SK-N-SH (cell line): ENCODE results near the gene SMAP2. TPM values are rescaled to one million over a fixed set of nuclear protein-coding genes. Genes with fewer than 3 reads are reported as not detected.

Experiments
- CTCF ChIA-PET: fragments of 300-600, 350-600 bp; formaldehyde crosslinking; extraction: SDS; loops from one replicate; lab custom pipeline; 2021; lab: Yijun Ruan, JAX
- POLR2A ChIA-PET: fragments of 350-600 bp; sonication (Branson Sonifier 250); formaldehyde crosslinking; extraction: SDS; loops from one replicate; lab custom pipeline; 2020; ENCODE audit warnings: antibody characterized with exemption, inconsistent platforms; lab: Yijun Ruan, JAX
- DNase-seq: peaks from one replicate; pipeline ENCODE4 v3.0.0; 2012
- H2AFZ ChIP-seq: fragments of 200-600 bp; sonication (generic); 2 replicates; pipeline ENCODE4 v1.8.1; 2016; ENCODE audit warnings: antibody characterized with exemption, mild to moderate bottlenecking, low read depth
- H3F3A ChIP-seq: fragments of 200-600 bp; sonication (generic); replicated peaks from 2 replicates; pipeline ENCODE3; 2016; ENCODE audit warnings: antibody characterized with exemption, mild to moderate bottlenecking; ENCODE audit not compliant: insufficient read depth
- H3K27ac ChIP-seq, 2 experiments: fragments of 200-500 bp in 1 of 2; fragments of 200-600 bp in 1 of 2; sonication (Bioruptor generic) in 1 of 2; sonication (generic), shearing (Covaris generic) in 1 of 2; 2 replicates each; pipeline versions ENCODE4 v1.5.1 to v1.6.1; 2014 to 2016; ENCODE audit warnings: low read depth in 2 of 2, inconsistent platforms in 1 of 2, low read length in 1 of 2, mild to moderate bottlenecking in 1 of 2, mixed read lengths in 1 of 2
- H3K27me3 ChIP-seq: fragments of 200-600 bp; sonication (generic), shearing (Covaris generic); 2 replicates; pipeline ENCODE4 v1.6.1; 2016; ENCODE audit warnings: mixed run types; ENCODE audit not compliant: insufficient read depth
- H3K36me3 ChIP-seq, 2 experiments: fragments of 200-500 bp in 1 of 2; fragments of 200-600 bp in 1 of 2; sonication (Bioruptor generic) in 1 of 2; sonication (generic) in 1 of 2; replicated peaks in 1 of 2; 2 replicates each; pipeline versions ENCODE3 to v1.5.1; 2014 to 2016; ENCODE audit warnings: low read length in 1 of 2, mild to moderate bottlenecking in 1 of 2; ENCODE audit not compliant: insufficient read depth in 2 of 2, control insufficient read depth in 1 of 2
- H3K4me1 ChIP-seq, 2 experiments: fragments of 200-500 bp in 1 of 2; fragments of 200-600 bp in 1 of 2; sonication (Bioruptor generic) in 1 of 2; sonication (generic), shearing (Covaris generic) in 1 of 2; 2 replicates each; pipeline versions ENCODE4 v1.5.1 to v1.6.1; 2014 to 2016; ENCODE audit warnings: low read depth in 1 of 2, low read length in 1 of 2, mixed run types in 1 of 2; ENCODE audit not compliant: insufficient read depth in 2 of 2, control insufficient read depth in 1 of 2
- H3K4me2 ChIP-seq: fragments of 200-600 bp; sonication (generic), shearing (Covaris generic); 2 replicates; pipeline ENCODE4 v1.6.1; 2017; ENCODE audit warnings: mixed run types
- H3K4me3 ChIP-seq, 2 experiments: fragments of 200-500 bp in 1 of 2; fragments of 200-600 bp in 1 of 2; sonication (Bioruptor generic) in 1 of 2; sonication (generic), shearing (Covaris generic) in 1 of 2; 2 replicates each; pipeline versions ENCODE4 v1.5.1 to v1.8.1; 2014 to 2016; ENCODE audit warnings: low read depth in 2 of 2, inconsistent platforms in 1 of 2, low read length in 1 of 2, mild to moderate bottlenecking in 1 of 2, mixed read lengths in 1 of 2, moderate library complexity in 1 of 2
- H3K79me2 ChIP-seq: fragments of 200-600 bp; sonication (generic); 2 replicates; pipeline ENCODE4 v1.8.1; 2017; ENCODE audit warnings: mild to moderate bottlenecking; ENCODE audit not compliant: insufficient read depth
- H3K9ac ChIP-seq: fragments of 200-600 bp; sonication (generic); 2 replicates; pipeline ENCODE4 v1.6.1; 2017; ENCODE audit warnings: mixed run types
- H3K9me2 ChIP-seq: fragments of 200-600 bp; sonication (generic); 2 replicates; pipeline ENCODE4 v1.6.1; 2017; ENCODE audit warnings: mixed run types
- H3K9me3 ChIP-seq: fragments of 200-600 bp; sonication (generic); 2 replicates; pipeline ENCODE4 v1.6.1; 2017; ENCODE audit warnings: mixed run types, mild to moderate bottlenecking, moderate library complexity
- H4K20me1 ChIP-seq: fragments of 200-600 bp; sonication (generic); 2 replicates; pipeline ENCODE4 v1.6.1; 2017; ENCODE audit warnings: mild to moderate bottlenecking, mixed run types; ENCODE audit not compliant: insufficient read depth
- CHD2 ChIP-seq: fragments of 150-350 bp; IDR thresholded peaks from 2 replicates; pipeline ENCODE4 v1.6.1; 2018; ENCODE audit warnings: low read length; ENCODE audit not compliant: partially characterized antibody
- ELF1 ChIP-seq: IDR thresholded peaks from 2 replicates; pipeline ENCODE4 v1.4.0; 2012
- EP300 ChIP-seq, 2 experiments: IDR thresholded peaks; 2 replicates each; pipeline versions ENCODE4 v1.4.0 to v1.6.1; 2012; ENCODE audit warnings: borderline replicate concordance in 1 of 2, low read depth in 1 of 2, low read length in 1 of 2
- EZH2phosphoT487 ChIP-seq: fragments of 200-600 bp; sonication (generic); IDR thresholded peaks from 2 replicates; pipeline ENCODE4 v1.6.1; 2017; ENCODE audit warnings: low read depth, mixed run types, mild to moderate bottlenecking, antibody characterized with exemption, moderate library complexity, borderline replicate concordance
- FOXM1 ChIP-seq: IDR thresholded peaks from 2 replicates; pipeline ENCODE4 v1.4.0; 2012; ENCODE audit warnings: low read depth, mild to moderate bottlenecking
- GABPA ChIP-seq: IDR thresholded peaks from 2 replicates; pipeline ENCODE4 v1.4.0; 2012; ENCODE audit warnings: low read depth, mild to moderate bottlenecking
- JUND ChIP-seq: IDR thresholded peaks from 2 replicates; pipeline ENCODE4 v1.4.0; 2012
- MEF2A ChIP-seq: IDR thresholded peaks from 2 replicates; pipeline ENCODE4 v1.4.0; 2012; ENCODE audit warnings: low read depth, borderline replicate concordance
- MXI1 ChIP-seq: IDR thresholded peaks from 2 replicates; pipeline ENCODE4 v1.6.1; 2012; ENCODE audit warnings: mild to moderate bottlenecking, low read depth, low read length, improper control_type of control experiment
- NRF1 ChIP-seq: IDR thresholded peaks from 2 replicates; pipeline ENCODE4 v1.6.1; 2012; ENCODE audit warnings: low read depth, mild to moderate bottlenecking, low read length
- POLR2AphosphoS5 ChIP-seq: IDR thresholded peaks from 2 replicates; pipeline ENCODE4 v1.6.1; 2012; ENCODE audit warnings: low read depth, low read length
- RAD21 ChIP-seq: IDR thresholded peaks from 2 replicates; pipeline ENCODE4 v1.6.1; 2012; ENCODE audit warnings: mild to moderate bottlenecking, low read length
- RCOR1 ChIP-seq: fragments of 150-350 bp; IDR thresholded peaks from 2 replicates; pipeline ENCODE4 v1.6.1; 2017; ENCODE audit warnings: antibody characterized with exemption, low read length
- SIN3A ChIP-seq: IDR thresholded peaks from 2 replicates; pipeline ENCODE4 v1.6.1; 2012; ENCODE audit warnings: low read depth, mild to moderate bottlenecking, low read length, moderate library complexity, borderline replicate concordance
- TAF1 ChIP-seq: IDR thresholded peaks from 2 replicates; pipeline ENCODE4 v1.6.1; 2012; ENCODE audit warnings: low read depth, mild to moderate bottlenecking, low read length, moderate library complexity, borderline replicate concordance
- TCF12 ChIP-seq: IDR thresholded peaks from 2 replicates; pipeline ENCODE4 v1.4.0; 2012
- YY1 ChIP-seq: IDR thresholded peaks from 2 replicates; pipeline ENCODE4 v1.4.0; 2012; ENCODE audit warnings: low read depth, mild to moderate bottlenecking
- WGBS: methylation state at CpG from one replicate; pipeline ENCODE4 v1.1.6; 2017; ENCODE audit warnings: low lambda C conversion rate; 5-methylcytosine and 5-hydroxymethylcytosine counted together
- polyA plus RNA-seq, 3 experiments: library from polyadenylated mRNA; depleted of rRNA; stranded (reverse); fragments of >200 nt; gene quantifications; 2 replicates each; pipeline ENCODE4 v1.2.3, GENCODE V29; 2012
- TF ChIP-seq, protein P1 (sequence below): IDR thresholded peaks from 2 replicates; pipeline ENCODE4 v1.4.0; 2012; ENCODE audit warnings: low read depth, borderline replicate concordance
- TF ChIP-seq, protein P2 (sequence below): IDR thresholded peaks from 2 replicates; pipeline ENCODE4 v1.6.1; 2012; ENCODE audit warnings: mild to moderate bottlenecking, low read depth, low read length, moderate library complexity
- TF ChIP-seq, protein P3 (sequence below): IDR thresholded peaks from 2 replicates; pipeline ENCODE4 v1.4.0; 2012; ENCODE audit warnings: low read depth, borderline replicate concordance
- TF ChIP-seq, protein P4 (sequence below): fragments of 150-350 bp; IDR thresholded peaks from 2 replicates; pipeline ENCODE4 v1.6.1; 2016; ENCODE audit warnings: mild to moderate bottlenecking, low read depth, low read length
- TF ChIP-seq, protein P5 (sequence below): fragments of 150-350 bp; IDR thresholded peaks from 2 replicates; pipeline ENCODE4 v1.6.1; 2017; ENCODE audit warnings: antibody characterized with exemption, low read length, low read depth, borderline replicate concordance

SMAP2 gene
- polyA plus RNA-seq, 1 of the 3 experiments (the other 2 are of a cell fraction): 11.2 TPM

DNA sequence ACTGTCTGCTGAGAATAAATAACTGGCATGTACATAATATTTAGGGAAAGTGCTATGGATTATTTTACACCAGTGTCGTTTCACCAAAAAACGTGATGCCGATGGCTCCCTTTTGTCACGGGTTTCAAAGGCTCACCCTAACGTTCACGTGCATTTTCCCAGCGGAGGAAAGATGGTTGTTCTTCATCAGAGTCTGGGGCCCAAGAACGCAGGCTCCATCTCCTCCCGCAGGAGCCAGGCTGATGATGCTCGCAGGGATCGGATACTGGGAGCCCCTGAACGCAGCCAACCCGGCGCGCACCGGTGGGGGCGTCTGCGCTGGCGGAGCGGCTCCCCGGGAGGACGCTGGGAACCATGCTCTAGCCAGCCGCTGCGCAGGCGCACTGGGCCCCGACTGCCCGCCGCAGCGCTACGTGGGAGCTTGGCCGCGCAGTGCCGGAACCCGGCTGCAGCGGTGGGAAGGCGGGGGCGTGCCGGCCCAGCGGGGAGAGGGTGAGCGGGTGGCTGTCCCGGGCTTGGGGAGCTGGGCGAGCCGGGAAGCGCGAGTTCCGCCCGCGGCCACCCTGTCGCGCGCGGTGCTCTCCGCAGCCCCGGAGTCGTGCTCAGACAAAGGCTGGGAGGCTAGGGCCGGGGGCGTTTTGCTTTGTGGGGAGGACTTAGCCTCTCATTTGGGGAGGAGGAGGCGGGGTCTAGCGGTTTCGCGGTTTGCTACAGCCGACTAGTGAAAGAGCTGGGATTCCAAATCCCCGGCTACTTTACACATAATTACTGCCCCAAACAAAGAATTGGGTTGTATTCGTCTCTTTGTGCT, 76.4 kb downstream of the SMAP2 start, which contains the start of gene ZFP69B:
Gene ZFP69B, plus strand, starts transcription at position 793 of the 811 bp plus-strand sequence. CDS start 486 bp downstream, outside the sequence.
- CTCF ChIA-PET: interaction anchor here (0.6 to 2.6 kb wide), 8 partner anchors 8 to 306 kb away, joined by 3 to 20 read pairs (median 4); no protein-coding TSS in a partner anchor
- WGBS: 2% methylated on average over 17 of the region's 64 CpGs
- TF ChIP-seq, protein P1, sequence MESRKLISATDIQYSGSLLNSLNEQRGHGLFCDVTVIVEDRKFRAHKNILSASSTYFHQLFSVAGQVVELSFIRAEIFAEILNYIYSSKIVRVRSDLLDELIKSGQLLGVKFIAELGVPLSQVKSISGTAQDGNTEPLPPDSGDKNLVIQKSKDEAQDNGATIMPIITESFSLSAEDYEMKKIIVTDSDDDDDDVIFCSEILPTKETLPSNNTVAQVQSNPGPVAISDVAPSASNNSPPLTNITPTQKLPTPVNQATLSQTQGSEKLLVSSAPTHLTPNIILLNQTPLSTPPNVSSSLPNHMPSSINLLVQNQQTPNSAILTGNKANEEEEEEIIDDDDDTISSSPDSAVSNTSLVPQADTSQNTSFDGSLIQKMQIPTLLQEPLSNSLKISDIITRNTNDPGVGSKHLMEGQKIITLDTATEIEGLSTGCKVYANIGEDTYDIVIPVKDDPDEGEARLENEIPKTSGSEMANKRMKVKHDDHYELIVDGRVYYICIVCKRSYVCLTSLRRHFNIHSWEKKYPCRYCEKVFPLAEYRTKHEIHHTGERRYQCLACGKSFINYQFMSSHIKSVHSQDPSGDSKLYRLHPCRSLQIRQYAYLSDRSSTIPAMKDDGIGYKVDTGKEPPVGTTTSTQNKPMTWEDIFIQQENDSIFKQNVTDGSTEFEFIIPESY: 0 out of 2 replicates have a peak, but pooled peaks have one; percentile 8
- TF ChIP-seq NRF1: peak; percentile 93
- peak; percentile 1; the same call in 1 of the 2 replicates for TF ChIP-seq TCF12
- TF ChIP-seq RAD21: no peak
- no peak for TF ChIP-seq MEF2A
- peak; percentile 70; the same call in 1 of the 2 replicates for TF ChIP-seq YY1
- no peak for TF ChIP-seq GABPA
- no peak for TF ChIP-seq CHD2
- TF ChIP-seq POLR2AphosphoS5: peak; percentile 85
- no peak for TF ChIP-seq RCOR1
- TF ChIP-seq EZH2phosphoT487: no peak
- TF ChIP-seq, protein P2, sequence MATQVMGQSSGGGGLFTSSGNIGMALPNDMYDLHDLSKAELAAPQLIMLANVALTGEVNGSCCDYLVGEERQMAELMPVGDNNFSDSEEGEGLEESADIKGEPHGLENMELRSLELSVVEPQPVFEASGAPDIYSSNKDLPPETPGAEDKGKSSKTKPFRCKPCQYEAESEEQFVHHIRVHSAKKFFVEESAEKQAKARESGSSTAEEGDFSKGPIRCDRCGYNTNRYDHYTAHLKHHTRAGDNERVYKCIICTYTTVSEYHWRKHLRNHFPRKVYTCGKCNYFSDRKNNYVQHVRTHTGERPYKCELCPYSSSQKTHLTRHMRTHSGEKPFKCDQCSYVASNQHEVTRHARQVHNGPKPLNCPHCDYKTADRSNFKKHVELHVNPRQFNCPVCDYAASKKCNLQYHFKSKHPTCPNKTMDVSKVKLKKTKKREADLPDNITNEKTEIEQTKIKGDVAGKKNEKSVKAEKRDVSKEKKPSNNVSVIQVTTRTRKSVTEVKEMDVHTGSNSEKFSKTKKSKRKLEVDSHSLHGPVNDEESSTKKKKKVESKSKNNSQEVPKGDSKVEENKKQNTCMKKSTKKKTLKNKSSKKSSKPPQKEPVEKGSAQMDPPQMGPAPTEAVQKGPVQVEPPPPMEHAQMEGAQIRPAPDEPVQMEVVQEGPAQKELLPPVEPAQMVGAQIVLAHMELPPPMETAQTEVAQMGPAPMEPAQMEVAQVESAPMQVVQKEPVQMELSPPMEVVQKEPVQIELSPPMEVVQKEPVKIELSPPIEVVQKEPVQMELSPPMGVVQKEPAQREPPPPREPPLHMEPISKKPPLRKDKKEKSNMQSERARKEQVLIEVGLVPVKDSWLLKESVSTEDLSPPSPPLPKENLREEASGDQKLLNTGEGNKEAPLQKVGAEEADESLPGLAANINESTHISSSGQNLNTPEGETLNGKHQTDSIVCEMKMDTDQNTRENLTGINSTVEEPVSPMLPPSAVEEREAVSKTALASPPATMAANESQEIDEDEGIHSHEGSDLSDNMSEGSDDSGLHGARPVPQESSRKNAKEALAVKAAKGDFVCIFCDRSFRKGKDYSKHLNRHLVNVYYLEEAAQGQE: 0 out of 2 replicates have a peak, but pooled peaks have one; percentile 44
- TF ChIP-seq ELF1: peak; percentile 51; the same call in 1 of the 2 replicates
- TF ChIP-seq, protein P3, sequence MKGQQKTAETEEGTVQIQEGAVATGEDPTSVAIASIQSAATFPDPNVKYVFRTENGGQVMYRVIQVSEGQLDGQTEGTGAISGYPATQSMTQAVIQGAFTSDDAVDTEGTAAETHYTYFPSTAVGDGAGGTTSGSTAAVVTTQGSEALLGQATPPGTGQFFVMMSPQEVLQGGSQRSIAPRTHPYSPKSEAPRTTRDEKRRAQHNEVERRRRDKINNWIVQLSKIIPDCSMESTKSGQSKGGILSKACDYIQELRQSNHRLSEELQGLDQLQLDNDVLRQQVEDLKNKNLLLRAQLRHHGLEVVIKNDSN: 0 out of 2 replicates have a peak, but pooled peaks have one; percentile 15
- peak; percentile 40; the same call in 1 of the 2 replicates for TF ChIP-seq SIN3A
- peak; percentile 71 for TF ChIP-seq TAF1
- peak; percentile 84 for TF ChIP-seq MXI1
- TF ChIP-seq JUND: no peak
- TF ChIP-seq FOXM1: no peak
- TF ChIP-seq, protein P4, sequence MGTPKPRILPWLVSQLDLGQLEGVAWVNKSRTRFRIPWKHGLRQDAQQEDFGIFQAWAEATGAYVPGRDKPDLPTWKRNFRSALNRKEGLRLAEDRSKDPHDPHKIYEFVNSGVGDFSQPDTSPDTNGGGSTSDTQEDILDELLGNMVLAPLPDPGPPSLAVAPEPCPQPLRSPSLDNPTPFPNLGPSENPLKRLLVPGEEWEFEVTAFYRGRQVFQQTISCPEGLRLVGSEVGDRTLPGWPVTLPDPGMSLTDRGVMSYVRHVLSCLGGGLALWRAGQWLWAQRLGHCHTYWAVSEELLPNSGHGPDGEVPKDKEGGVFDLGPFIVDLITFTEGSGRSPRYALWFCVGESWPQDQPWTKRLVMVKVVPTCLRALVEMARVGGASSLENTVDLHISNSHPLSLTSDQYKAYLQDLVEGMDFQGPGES: no peak
- TF ChIP-seq, protein P5, sequence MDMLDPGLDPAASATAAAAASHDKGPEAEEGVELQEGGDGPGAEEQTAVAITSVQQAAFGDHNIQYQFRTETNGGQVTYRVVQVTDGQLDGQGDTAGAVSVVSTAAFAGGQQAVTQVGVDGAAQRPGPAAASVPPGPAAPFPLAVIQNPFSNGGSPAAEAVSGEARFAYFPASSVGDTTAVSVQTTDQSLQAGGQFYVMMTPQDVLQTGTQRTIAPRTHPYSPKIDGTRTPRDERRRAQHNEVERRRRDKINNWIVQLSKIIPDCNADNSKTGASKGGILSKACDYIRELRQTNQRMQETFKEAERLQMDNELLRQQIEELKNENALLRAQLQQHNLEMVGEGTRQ: no peak
- TF ChIP-seq EP300 (IDR thresholded peaks at IDR 0.05; ENCODE audit: borderline replicate concordance in 1 of 2, low read depth in 1 of 2, low read length in 1 of 2): no peak

More for the DNA sequence above, 76.4 kb downstream of the SMAP2 start, which contains the start of gene ZFP69B:
- Histone ChIP-seq H2AFZ (peak within 1 kb of the TSS; percentile 96), H3K27ac (peak within 1 kb of the TSS; percentile 79 to 97), H3K4me3 (peak within 1 kb of the TSS; percentile 73 to 83), H3K4me1 (peaks cover 0 to 2% of the 10 kb centered on the region in 2 experiments; a peak in 2 of 4 replicates), H3K9ac (peak within 1 kb of the TSS; percentile 66), H3K27me3 (no peaks in the 10 kb centered on the region), H3K9me3 (no peaks in the 10 kb centered on the region), H4K20me1 (no peaks in the 10 kb centered on the region), H3K9me2 (no peaks in the 10 kb centered on the region), H3K36me3 (peaks cover 4 to 13% of the 10 kb centered on the region in 2 experiments), H3F3A (peaks cover 14% of the 10 kb centered on the region), H3K4me2 (peak within 1 kb of the TSS; percentile 87), H3K79me2 (0 out of 2 replicates have a peak, but pooled peaks cover 2% of the 10 kb centered on the region)
- POLR2A ChIA-PET: interaction anchor here (0.6 to 1.6 kb wide), 9 partner anchors 10 to 213 kb away, joined by 3 to 7 read pairs (median 4); partner anchors contain the start of genes EXO5, SMAP2, ZFP69 and ZNF684
- peak; percentile 98 for DNase-seq
